GM12873 (cell line): ENCODE measurements around the gene AKAP7.

ENCODE experiments used
- CTCF ChIP-seq: IDR thresholded peaks from 2 replicates; pipeline ENCODE4 v1.5.1; 2012; ENCODE audit warnings: low read depth, mild to moderate bottlenecking, moderate library complexity, low read length, control low read depth; ENCODE audit not compliant: insufficient read depth; ENCODE audit errors: missing control alignments

AKAP7 gene

GRCh38 chr6:131136021-131136786 is 937 bp downstream of the AKAP7 start:
- TF ChIP-seq CTCF = no peak

DNA sequence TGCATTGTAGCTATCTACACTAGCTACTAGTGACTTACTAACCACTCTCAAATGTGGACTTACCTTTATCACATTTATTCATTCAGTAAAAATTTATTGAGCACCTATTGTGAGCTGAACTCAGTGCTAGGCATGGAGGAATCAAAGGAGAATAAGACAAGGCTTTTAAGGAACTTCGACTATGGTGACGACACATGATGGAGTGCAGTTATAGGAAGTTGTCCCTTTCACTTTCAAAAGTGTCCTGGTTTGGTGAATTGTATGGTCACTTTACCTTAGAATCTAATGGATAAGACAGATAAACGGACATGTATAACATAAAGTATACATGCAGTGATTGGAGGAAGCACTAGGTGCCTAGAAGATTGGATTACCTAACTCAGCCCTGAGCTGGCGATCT is 4.3 kb downstream of the AKAP7 start:
- no peak for TF ChIP-seq CTCF

DNA sequence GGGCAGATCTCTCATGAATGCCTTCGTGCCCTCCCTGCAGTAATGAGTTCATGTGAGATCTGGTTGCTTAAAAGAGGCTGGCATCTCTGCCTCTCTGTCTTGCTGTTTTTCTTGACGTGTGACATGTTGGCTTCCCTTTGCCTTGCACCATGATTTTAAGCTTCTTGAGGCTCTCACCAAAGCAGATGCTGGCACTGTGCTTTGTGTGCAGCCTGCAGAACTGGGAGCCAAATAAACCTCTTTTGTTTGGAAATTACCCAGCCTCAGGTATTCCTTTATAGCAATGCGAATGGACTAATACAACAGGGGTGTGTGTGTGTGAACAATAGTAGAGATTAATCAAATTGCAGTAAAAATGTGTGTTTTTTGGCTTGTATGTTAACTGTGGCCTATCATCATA is 8.1 kb downstream of the AKAP7 start:
- no peak for TF ChIP-seq CTCF

DNA sequence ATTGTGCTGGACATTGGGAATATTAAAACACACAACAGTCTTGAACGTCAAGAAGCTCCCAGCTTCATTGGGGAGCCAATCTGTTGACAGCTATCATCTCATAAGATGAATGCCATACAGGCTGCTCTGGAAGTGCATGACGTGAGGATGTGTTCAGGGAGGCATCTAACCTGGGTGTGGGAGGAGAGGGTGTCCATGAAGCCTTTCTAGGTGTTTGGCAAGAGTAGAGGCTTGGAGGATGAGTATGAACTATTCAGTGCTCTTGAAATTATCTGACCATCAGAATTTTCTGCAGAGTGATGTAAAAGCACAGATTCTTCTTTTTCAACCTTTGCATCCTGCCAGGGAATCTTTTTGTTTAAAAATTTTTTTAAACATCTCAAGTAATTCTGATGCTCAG is 11.6 kb downstream of the AKAP7 start:
- no peak for TF ChIP-seq CTCF

GRCh38 chr6:131156411-131156810 is 21.1 kb downstream of the AKAP7 start:
- no peak for TF ChIP-seq CTCF

- TF ChIP-seq CTCF = no peak
Measured at GRCh38 chr6:131159578-131159977, 24.3 kb downstream of the AKAP7 start.

DNA sequence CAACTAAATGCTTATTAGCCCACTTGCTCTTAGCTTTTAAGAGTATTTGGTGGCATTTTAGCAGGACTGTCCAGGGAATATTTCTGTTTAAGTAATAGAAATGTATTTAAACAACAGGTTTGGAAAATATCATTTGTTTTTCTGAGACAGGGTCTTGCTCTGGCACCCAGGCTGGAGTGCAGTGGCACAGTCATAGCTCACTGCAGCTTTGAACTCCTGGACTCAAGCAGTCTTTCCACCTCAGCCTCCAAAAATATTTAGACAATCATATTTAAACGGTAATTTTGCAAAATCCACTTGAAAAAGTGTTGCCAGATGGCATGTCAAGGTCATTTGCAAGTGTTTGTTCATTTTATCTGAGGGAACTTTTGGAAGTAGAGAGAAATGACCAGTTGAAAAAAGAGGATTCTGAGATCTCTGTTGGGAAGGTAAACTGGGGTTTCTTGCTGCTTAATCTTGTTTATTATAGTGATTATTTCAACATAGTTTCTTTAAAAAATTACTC is 25.0 kb downstream of the AKAP7 start:
- no peak for TF ChIP-seq CTCF
